Endodermal cell (in vitro differentiated cells): ENCODE results near the gene TDRD5. TPM values are rescaled to one million over a fixed set of nuclear protein-coding genes. Genes with fewer than 3 reads are reported as not detected.
"Not testable (repeated sequence)": the region's sequence is repeated elsewhere in the genome, so short reads cannot be mapped to it uniquely, and the experiment has no call there.

Experiments
- DNase-seq: peaks from one replicate; pipeline ENCODE4 v3.0.0-alpha.2; 2017
- H3K27ac ChIP-seq: 2 replicates; pipeline ENCODE4 v1.5.1; 2013; ENCODE audit warnings: mild to moderate bottlenecking, low read depth, low read length, moderate library complexity
- H3K27me3 ChIP-seq: 2 replicates; pipeline ENCODE4 v1.6.1; 2013; ENCODE audit warnings: mild to moderate bottlenecking, low read length, moderate library complexity; ENCODE audit not compliant: insufficient read depth, control insufficient read depth, poor library complexity, severe bottlenecking
- H3K36me3 ChIP-seq: 2 replicates; pipeline ENCODE4 v1.7.0; 2013; ENCODE audit warnings: mild to moderate bottlenecking, low read length, moderate library complexity; ENCODE audit not compliant: control insufficient read depth, insufficient read depth
- H3K4me1 ChIP-seq: one replicate; pipeline ENCODE4 v1.7.0; 2013; ENCODE audit warnings: low read length; ENCODE audit not compliant: control insufficient read depth, insufficient read depth
- H3K4me3 ChIP-seq: 2 replicates; pipeline ENCODE4 v1.5.1; 2013; ENCODE audit warnings: mild to moderate bottlenecking, low read length, moderate library complexity
- H3K9ac ChIP-seq: 2 replicates; pipeline ENCODE4 v1.6.1; 2013; ENCODE audit warnings: mild to moderate bottlenecking, low read length, moderate library complexity; ENCODE audit not compliant: poor library complexity, severe bottlenecking; ENCODE audit errors: extremely low read depth
- H3K9me3 ChIP-seq: 2 replicates; pipeline ENCODE4 v1.6.1; 2013; ENCODE audit warnings: mild to moderate bottlenecking, low read length, moderate library complexity; ENCODE audit not compliant: control insufficient read depth
- H3K27ac Mint-ChIP-seq: 2 replicates; pipeline ENCODE4 v1.8.0; 2020; ENCODE audit warnings: mixed read lengths
- H3K27me3 Mint-ChIP-seq: 2 replicates; pipeline ENCODE4 v1.8.0; 2021; ENCODE audit warnings: mild to moderate bottlenecking, mixed read lengths; ENCODE audit not compliant: insufficient read depth
- H3K36me3 Mint-ChIP-seq: 2 replicates; pipeline ENCODE4 v1.8.0; 2020; ENCODE audit warnings: low read depth, mixed read lengths
- H3K4me1 Mint-ChIP-seq: 2 replicates; pipeline ENCODE4 v1.8.0; 2020; ENCODE audit warnings: mixed read lengths
- H3K4me3 Mint-ChIP-seq: 2 replicates; pipeline ENCODE4 v1.8.0; 2020; ENCODE audit warnings: mild to moderate bottlenecking, moderate library complexity, mixed read lengths
- H3K9me3 Mint-ChIP-seq: 2 replicates; pipeline ENCODE4 v1.8.0; 2020; ENCODE audit warnings: mild to moderate bottlenecking, mixed read lengths
- WGBS, 2 experiments: methylation state at CpG; one replicate each; pipeline versions ENCODE4 v1.1.5 to v1.1.7; 2013; ENCODE audit warnings: missing lambda C conversion rate in 2 of 2, mixed read lengths in 1 of 2; ENCODE audit not compliant: insufficient coverage in 1 of 2, insufficient read length in 1 of 2; 5-methylcytosine and 5-hydroxymethylcytosine counted together
- total RNA-seq, 2 donors: library from RNA; stranded (reverse); fragmentation: NEBNext Ultra II Directional in 1 of 2; extraction: Animal tissue kit (Norgen Biotek cat#: 25700) in 1 of 2; gene quantifications; 2 replicates in 1 of 2; 3 replicates in 1 of 2; pipeline ENCODE4 v1.2.1, GENCODE V29; 2021
- TF ChIP-seq, protein P1 (sequence below): fragments of 200-600 bp; sonication (generic); conservative IDR thresholded peaks from 2 replicates; pipeline ENCODE4 v1.5.0; 2021; ENCODE audit warnings: antibody characterized with exemption, mild to moderate bottlenecking

The TDRD5 gene
- total RNA-seq, 2 donors from 2014 or later: 0.18 to 0.64 TPM

DNA sequence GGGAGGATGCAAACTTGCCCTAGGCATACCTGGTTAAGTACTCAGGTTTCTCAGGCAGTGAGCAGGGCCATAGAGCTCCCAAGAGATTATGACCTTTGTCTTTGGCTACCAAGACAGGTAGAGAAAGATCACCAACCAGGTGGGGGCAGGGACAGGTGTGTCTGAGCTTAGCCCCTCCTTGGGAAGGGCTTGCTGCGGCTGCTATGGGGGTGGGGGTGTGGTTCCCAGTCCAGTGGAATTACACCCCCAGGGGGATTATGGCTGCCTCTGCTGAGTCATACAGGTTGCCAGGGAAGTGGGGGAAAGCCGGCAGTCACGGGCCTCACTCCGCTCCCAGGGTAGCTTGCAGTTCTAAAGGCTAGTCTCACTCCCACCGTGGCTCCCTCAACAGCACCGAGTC, 86.2 kb downstream of the TDRD5 start:
- no peaks in the 10 kb centered on the region for H3K27me3 Mint-ChIP-seq
- Histone ChIP-seq H3K9ac (no peak overlapping the region), H3K27ac (no peak overlapping the region), H3K4me3 (no peak overlapping the region), H3K27me3 (no peaks in the 10 kb centered on the region), H3K4me1 (no peaks in the 10 kb centered on the region), H3K36me3 (no peaks in the 10 kb centered on the region), H3K9me3 (no peaks in the 10 kb centered on the region)
- no peak overlapping the region for H3K4me3 Mint-ChIP-seq
- WGBS, 2 experiments: 88 to 94% methylated on average over 3 to 6 of the region's 6 CpGs
- H3K9me3 Mint-ChIP-seq: peaks cover 13% of the 10 kb centered on the region
- no peak overlapping the region for H3K27ac Mint-ChIP-seq
- DNase-seq: peak; percentile 49
- H3K4me1 Mint-ChIP-seq: no peaks in the 10 kb centered on the region
- TF ChIP-seq, protein P1, sequence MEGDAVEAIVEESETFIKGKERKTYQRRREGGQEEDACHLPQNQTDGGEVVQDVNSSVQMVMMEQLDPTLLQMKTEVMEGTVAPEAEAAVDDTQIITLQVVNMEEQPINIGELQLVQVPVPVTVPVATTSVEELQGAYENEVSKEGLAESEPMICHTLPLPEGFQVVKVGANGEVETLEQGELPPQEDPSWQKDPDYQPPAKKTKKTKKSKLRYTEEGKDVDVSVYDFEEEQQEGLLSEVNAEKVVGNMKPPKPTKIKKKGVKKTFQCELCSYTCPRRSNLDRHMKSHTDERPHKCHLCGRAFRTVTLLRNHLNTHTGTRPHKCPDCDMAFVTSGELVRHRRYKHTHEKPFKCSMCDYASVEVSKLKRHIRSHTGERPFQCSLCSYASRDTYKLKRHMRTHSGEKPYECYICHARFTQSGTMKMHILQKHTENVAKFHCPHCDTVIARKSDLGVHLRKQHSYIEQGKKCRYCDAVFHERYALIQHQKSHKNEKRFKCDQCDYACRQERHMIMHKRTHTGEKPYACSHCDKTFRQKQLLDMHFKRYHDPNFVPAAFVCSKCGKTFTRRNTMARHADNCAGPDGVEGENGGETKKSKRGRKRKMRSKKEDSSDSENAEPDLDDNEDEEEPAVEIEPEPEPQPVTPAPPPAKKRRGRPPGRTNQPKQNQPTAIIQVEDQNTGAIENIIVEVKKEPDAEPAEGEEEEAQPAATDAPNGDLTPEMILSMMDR: no peak
- H3K36me3 Mint-ChIP-seq: no peaks in the 10 kb centered on the region

DNA sequence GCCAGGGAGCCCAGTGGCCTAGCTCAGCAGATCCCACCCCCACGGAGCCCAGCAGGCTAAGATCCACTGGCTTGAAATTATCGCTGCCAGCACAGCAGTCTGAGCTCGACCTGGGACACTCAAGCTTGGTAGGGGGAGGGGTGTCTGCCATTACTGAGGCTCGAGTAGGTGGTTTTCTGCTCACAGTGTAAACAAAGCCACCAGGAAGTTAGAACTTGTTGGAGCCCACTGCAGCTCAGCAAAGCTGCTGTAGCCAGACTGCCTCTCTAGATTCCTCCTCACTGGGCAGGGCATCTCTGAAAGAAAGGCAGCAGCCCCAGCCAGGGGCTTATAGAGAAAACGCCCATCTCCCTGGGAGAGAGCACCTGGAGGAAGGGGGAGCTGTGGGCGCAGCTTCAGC, 102.9 kb downstream of the TDRD5 start:
- H3K4me1 ChIP-seq, H3K36me3 ChIP-seq, H3K4me3 ChIP-seq, H3K27ac Mint-ChIP-seq, H3K36me3 Mint-ChIP-seq, H3K27me3 ChIP-seq, H3K4me1 Mint-ChIP-seq, H3K4me3 Mint-ChIP-seq, H3K27ac ChIP-seq, H3K9me3 ChIP-seq, DNase-seq, H3K9ac ChIP-seq: not testable (repeated sequence)
- WGBS, 2 experiments: 67 to 75% methylated on average over 2 to 6 of the region's 6 CpGs
- Mint-ChIP-seq H3K9me3 (peaks cover 13% of the 10 kb centered on the region), H3K27me3 (peaks cover 23% of the 10 kb centered on the region)

DNA sequence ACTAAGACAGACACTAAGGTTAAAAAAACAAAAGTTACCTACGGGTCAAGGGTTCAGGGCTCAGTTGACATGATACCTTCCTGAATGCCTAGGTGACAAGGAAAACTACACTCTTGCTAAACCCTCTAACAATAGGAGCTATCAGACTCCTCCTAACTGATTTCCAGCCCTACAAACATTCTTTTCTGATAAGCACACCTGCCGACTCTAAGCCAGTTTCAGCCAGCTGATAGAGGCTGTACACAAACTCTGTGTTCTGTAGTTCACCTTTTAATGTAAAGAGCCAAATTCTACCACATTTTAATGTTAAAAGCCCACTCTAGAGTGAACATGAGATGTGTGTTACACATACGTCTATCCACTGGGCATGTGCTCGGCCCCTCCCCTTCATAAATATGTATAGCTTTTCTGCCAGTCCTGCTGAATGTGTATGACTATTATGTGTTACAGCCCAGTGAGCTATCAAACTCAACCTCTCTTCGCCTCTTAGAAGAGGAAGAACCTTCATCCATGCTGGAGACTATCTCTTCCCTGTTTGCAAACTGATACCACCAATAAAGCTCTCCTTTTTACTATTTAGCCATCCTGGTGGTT, 111.4 kb downstream of the TDRD5 start:
- Histone ChIP-seq H3K4me3 (peak overlapping the region; percentile 51), H3K27ac (no peak overlapping the region), H3K9me3 (no peaks in the 10 kb centered on the region), H3K36me3 (no peaks in the 10 kb centered on the region), H3K4me1 (peaks cover 22% of the 10 kb centered on the region), H3K9ac (peak overlapping the region; percentile 68), H3K27me3 (no peaks in the 10 kb centered on the region)
- H3K4me3 Mint-ChIP-seq: no peak overlapping the region
- peaks cover 7% of the 10 kb centered on the region for H3K27me3 Mint-ChIP-seq
- no peaks in the 10 kb centered on the region for H3K9me3 Mint-ChIP-seq
- 35 to 64% methylated on average over 5 of the region's 5 CpGs for WGBS, 2 experiments
- peak overlapping the region; percentile 7 for H3K27ac Mint-ChIP-seq
- H3K4me1 Mint-ChIP-seq: peaks cover 30% of the 10 kb centered on the region
- no peaks in the 10 kb centered on the region for H3K36me3 Mint-ChIP-seq
- TF ChIP-seq, protein P1: no peak
- peak; percentile 56 for DNase-seq
